ENCODE results near the gene CDC123.

The CDC123 gene

GRCh38 chr10:12180221-12180974 lies 15.6 kb upstream of the CDC123 start:
- no peak overlapping the region for H3K4me3 ChIP-seq (ENCODE audit: control insufficient read depth, low read depth, low read length)
- DNase-seq (ENCODE audit: low read depth) = no peak
- TF ChIP-seq, protein P1, sequence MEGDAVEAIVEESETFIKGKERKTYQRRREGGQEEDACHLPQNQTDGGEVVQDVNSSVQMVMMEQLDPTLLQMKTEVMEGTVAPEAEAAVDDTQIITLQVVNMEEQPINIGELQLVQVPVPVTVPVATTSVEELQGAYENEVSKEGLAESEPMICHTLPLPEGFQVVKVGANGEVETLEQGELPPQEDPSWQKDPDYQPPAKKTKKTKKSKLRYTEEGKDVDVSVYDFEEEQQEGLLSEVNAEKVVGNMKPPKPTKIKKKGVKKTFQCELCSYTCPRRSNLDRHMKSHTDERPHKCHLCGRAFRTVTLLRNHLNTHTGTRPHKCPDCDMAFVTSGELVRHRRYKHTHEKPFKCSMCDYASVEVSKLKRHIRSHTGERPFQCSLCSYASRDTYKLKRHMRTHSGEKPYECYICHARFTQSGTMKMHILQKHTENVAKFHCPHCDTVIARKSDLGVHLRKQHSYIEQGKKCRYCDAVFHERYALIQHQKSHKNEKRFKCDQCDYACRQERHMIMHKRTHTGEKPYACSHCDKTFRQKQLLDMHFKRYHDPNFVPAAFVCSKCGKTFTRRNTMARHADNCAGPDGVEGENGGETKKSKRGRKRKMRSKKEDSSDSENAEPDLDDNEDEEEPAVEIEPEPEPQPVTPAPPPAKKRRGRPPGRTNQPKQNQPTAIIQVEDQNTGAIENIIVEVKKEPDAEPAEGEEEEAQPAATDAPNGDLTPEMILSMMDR (conservative IDR thresholded peaks at IDR 0.05; ENCODE audit: control insufficient read depth, insufficient read depth, low read depth, low read length) = no peak

DNA sequence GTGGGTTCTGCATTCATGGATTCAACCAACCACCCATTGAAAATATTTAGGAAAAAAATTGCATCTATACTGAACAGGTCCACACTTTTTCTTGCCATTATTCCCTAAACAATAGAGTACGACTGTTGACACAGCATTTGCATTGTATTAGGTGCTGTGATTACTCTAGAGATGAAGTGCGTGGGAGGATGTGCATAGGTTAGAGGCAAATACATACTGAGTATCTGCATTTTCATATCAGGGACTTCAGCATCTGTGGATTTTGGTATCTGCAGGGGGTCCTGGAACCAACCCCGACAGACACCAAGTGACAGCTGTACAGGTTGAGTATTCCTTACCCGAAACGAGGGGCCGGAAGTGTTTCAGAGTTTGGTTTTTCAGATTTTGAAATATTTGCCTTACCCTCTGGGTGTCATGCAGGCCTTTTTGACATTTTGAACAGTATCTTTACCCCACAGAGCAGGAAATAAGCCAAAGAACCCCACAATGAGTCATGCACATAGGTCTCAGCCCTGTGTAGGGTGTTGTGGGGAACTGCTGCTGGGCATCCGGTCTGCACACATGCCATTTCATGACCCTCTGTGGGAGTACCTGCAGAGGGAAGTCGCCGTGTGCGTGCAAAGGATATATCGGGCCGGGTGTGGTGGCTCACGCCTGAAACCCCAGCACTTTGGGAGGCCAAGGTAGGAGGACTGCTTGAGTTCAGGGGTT lies 14.8 kb upstream of the CDC123 start:
- DNase-seq (ENCODE audit: low read depth) = no peak
- no peak overlapping the region for H3K4me3 ChIP-seq (ENCODE audit: control insufficient read depth, low read depth, low read length)
- TF ChIP-seq, protein P1 (conservative IDR thresholded peaks at IDR 0.05; ENCODE audit: control insufficient read depth, insufficient read depth, low read depth, low read length) = no peak

DNA sequence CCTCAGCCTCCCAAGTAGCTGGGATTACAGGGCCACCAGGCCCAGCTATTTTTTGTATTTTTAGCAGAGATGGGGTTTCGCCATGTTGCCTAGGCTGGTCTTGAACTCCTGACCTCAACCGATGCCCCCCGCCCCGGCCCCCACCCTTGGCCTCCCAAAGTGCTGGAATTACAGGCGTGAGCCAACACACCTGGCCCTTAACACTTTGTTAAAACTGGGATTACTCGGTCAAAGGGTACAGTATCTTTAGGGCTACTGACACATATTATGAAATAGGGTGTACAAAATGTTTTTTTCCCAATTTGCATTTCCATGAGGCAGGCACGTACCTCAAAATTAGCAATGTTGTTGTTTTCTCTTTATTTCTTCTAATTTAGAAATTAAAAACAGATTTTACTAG lies 11.8 kb upstream of the CDC123 start:
- TF ChIP-seq, protein P1 (conservative IDR thresholded peaks at IDR 0.05; ENCODE audit: control insufficient read depth, insufficient read depth, low read depth, low read length) = no peak
- no peak for DNase-seq (ENCODE audit: low read depth)
- no peak overlapping the region for H3K4me3 ChIP-seq (ENCODE audit: control insufficient read depth, low read depth, low read length)

DNA sequence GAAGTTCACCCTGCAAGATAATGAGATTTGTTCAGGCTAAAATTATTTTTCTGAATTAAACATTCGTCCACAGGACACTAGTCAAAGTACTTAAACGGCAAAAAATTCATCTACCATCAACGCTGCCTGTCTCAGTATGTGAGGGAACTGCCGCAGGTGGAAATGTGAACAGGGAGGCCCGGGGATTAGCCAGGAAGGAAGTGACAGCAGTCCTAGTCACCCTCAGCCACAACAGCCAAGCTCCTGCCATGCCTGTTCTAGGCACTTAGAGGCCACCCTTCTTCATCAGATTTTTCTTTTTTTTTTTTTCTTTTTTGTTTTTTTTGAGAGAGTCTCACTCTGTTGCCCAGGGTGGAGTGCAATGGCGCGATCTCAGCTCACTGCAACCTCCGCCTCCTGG lies 9.7 kb upstream of the CDC123 start:
- no peak overlapping the region for H3K4me3 ChIP-seq (ENCODE audit: control insufficient read depth, low read depth, low read length)
- TF ChIP-seq, protein P1 (conservative IDR thresholded peaks at IDR 0.05; ENCODE audit: control insufficient read depth, insufficient read depth, low read depth, low read length) = no peak
- no peak for DNase-seq (ENCODE audit: low read depth)

GRCh38 chr10:12187321-12187905 lies 8.6 kb upstream of the CDC123 start:
- TF ChIP-seq, protein P1 (conservative IDR thresholded peaks at IDR 0.05; ENCODE audit: control insufficient read depth, insufficient read depth, low read depth, low read length) = no peak
- DNase-seq (ENCODE audit: low read depth) = no peak
- no peak overlapping the region for H3K4me3 ChIP-seq (ENCODE audit: control insufficient read depth, low read depth, low read length)

DNA sequence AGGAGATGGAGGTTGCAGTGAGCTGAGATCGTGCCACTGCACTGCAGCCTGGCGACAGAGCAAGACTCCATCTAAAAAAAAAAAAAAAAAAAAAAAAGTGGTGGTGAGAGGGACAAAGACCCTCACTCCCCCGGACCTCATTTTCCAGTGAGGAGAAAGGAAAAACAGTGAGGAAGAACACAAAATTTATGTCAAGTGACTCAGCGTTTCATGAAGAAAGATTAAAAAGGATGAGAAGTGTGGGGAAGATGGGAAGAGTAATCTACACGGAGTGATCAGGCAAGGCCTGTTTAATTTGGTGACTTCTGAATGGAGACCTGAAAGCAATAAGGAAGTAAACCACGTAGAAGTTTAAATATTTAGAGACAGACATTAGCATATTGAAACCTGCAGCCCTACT lies 7.3 kb upstream of the CDC123 start:
- no peak for DNase-seq (ENCODE audit: low read depth)
- TF ChIP-seq, protein P1 (conservative IDR thresholded peaks at IDR 0.05; ENCODE audit: control insufficient read depth, insufficient read depth, low read depth, low read length) = no peak
- H3K4me3 ChIP-seq (ENCODE audit: control insufficient read depth, low read depth, low read length) = no peak overlapping the region

Data from fibroblast of mammary gland (primary cell).